ENCODE results near the gene OR2AT4.

GRCh38 chr11:75066061-75066460 is 30.6 kb downstream of the OR2AT4 start:
- no peak for TF ChIP-seq CTCF (IDR thresholded peaks at IDR 0.05 in 8 of 11, conservative IDR thresholded peaks at IDR 0.05 in 3 of 11)
- TF ChIP-seq POLR2AphosphoS5 (IDR thresholded peaks at IDR 0.05): no peak
- TF ChIP-seq POLR2A (IDR thresholded peaks at IDR 0.05): no peak
